K562 (cell line): Measurements from ENCODE around the gene DGCR6. TPM values are rescaled to one million over a fixed set of nuclear protein-coding genes. Genes with fewer than 3 reads are reported as not detected.

Source experiments
- ATAC-seq: fragments of 200-7000 bp; cut with Tn5 transposase; 3 replicates; pipeline ENCODE4 v1.9.1; 2020; ENCODE audit warnings: moderate library complexity
- BruUV-seq: library from RNA; stranded (reverse); fragments of 400-500 nt; replicated peaks from 2 replicates; lab custom pipeline; 2021; lab: Mats Ljungman, UMichigan
- CTCF ChIA-PET: fragments of 300-600 bp; formaldehyde crosslinking; extraction: SDS; loops from one replicate; lab custom pipeline; 2021; ENCODE audit warnings: low intra/inter-chr PET ratio; lab: Yijun Ruan, JAX
- POLR2A ChIA-PET: fragments of 300-600, 350-650 bp; sonication (Branson Sonifier 250); formaldehyde crosslinking; extraction: SDS; loops from one replicate; lab custom pipeline; 2021; ENCODE audit warnings: antibody characterized with exemption, inconsistent platforms; lab: Yijun Ruan, JAX
- DNase-seq, 4 experiments: peaks; one replicate each; pipeline versions ENCODE4 v3.0.0 to v3.0.0-alpha.2; 2011 to 2018; ENCODE audit warnings: low spot score in 3 of 4, mixed read lengths in 3 of 4; ENCODE audit errors: extremely low read depth in 1 of 4
- FAIRE-seq: peaks from 2 replicates; lab custom pipeline; 2011; peaks lifted over from hg19 to GRCh38; lab: Jason Lieb, UNC
- H2AFZ ChIP-seq: 2 replicates; pipeline ENCODE4 v1.6.0; 2011; ENCODE audit warnings: low read depth, low read length, control low read depth, inconsistent platforms
- H3K27ac ChIP-seq: fragments of 200-600 bp; 3 replicates; pipeline ENCODE4 v1.8.0; 2011; ENCODE audit warnings: low read depth, mild to moderate bottlenecking, control low read depth, inconsistent platforms, low read length, moderate library complexity, mixed read lengths; ENCODE audit errors: extremely low read depth
- H3K27me3 ChIP-seq, 2 experiments: fragments of 300-600 bp in 1 of 2; 2 replicates in 1 of 2; 3 replicates in 1 of 2; pipeline versions ENCODE4 v1.6.0 to v1.8.0; 2011; ENCODE audit warnings: inconsistent platforms in 2 of 2, low read length in 2 of 2, mild to moderate bottlenecking in 1 of 2, mixed read lengths in 1 of 2, moderate library complexity in 1 of 2; ENCODE audit not compliant: control insufficient read depth in 2 of 2, insufficient read depth in 2 of 2
- H3K36me3 ChIP-seq: fragments of 300-600 bp; 3 replicates; pipeline ENCODE4 v1.8.0; 2011; ENCODE audit warnings: mild to moderate bottlenecking, low read length, inconsistent platforms; ENCODE audit not compliant: control insufficient read depth, insufficient read depth
- H3K4me1 ChIP-seq, 2 experiments: fragments of 200-600 bp in 1 of 2; replicated peaks in 1 of 2; 2 replicates in 1 of 2; 3 replicates in 1 of 2; pipeline versions ENCODE4 v1.5.1 to v1.8.0; 2011; ENCODE audit warnings: inconsistent platforms in 2 of 2, low read length in 2 of 2, mild to moderate bottlenecking in 1 of 2, mixed read lengths in 1 of 2, moderate library complexity in 1 of 2; ENCODE audit not compliant: control insufficient read depth in 2 of 2, insufficient read depth in 2 of 2
- H3K4me2 ChIP-seq: 2 replicates; pipeline ENCODE4 v1.6.1; 2011; ENCODE audit warnings: low read length, control low read depth, inconsistent platforms, mixed read lengths; ENCODE audit not compliant: insufficient read depth
- H3K4me3 ChIP-seq: fragments of 200-600 bp; sonication (generic), shearing (Covaris generic); 2 replicates; pipeline ENCODE4 v1.5.1; 2016; ENCODE audit warnings: control low read depth, inconsistent platforms
- H3K79me2 ChIP-seq: fragments of 200-600 bp; 3 replicates; pipeline ENCODE4 v1.8.0; 2011; ENCODE audit warnings: low read length, inconsistent platforms; ENCODE audit not compliant: control insufficient read depth, insufficient read depth
- H3K9ac ChIP-seq, 2 experiments: 2 replicates each; pipeline versions ENCODE4 v1.6.0 to v1.6.1; 2011; ENCODE audit warnings: low read depth in 2 of 2, low read length in 2 of 2, control low read depth in 1 of 2, inconsistent platforms in 1 of 2, mild to moderate bottlenecking in 1 of 2, mixed read lengths in 1 of 2; ENCODE audit not compliant: insufficient read depth in 1 of 2
- H3K9me1 ChIP-seq: one replicate; pipeline ENCODE4 v1.6.0; 2011; ENCODE audit warnings: inconsistent platforms, mild to moderate bottlenecking, low read length, moderate library complexity; ENCODE audit not compliant: control insufficient read depth, insufficient read depth
- H3K9me3 ChIP-seq: replicated peaks from 2 replicates; pipeline ENCODE4 v1.5.1; 2011; ENCODE audit warnings: low read depth, low read length, inconsistent platforms; ENCODE audit not compliant: control insufficient read depth, insufficient read depth
- H4K20me1 ChIP-seq: replicated peaks from 2 replicates; pipeline ENCODE4 v1.6.1; 2011; ENCODE audit warnings: low read length, inconsistent platforms, mixed read lengths; ENCODE audit not compliant: control insufficient read depth, insufficient read depth
- CEBPG ChIP-seq, 3 experiments: fragments of 200-800 bp in 1 of 3; sonication (Bioruptor generic) in 1 of 3; sonication (generic) in 1 of 3; formaldehyde crosslinking in 1 of 3; IDR thresholded peaks in 2 of 3; conservative IDR thresholded peaks in 1 of 3; 2 replicates each; pipeline versions ENCODE4 v1.6.1 to v1.8.0; 2016 to 2022; ENCODE audit warnings: missing compliant biosample characterization in 2 of 3, missing genetic modification characterization in 2 of 3, mild to moderate bottlenecking in 1 of 3, missing genetic modification reagents in 1 of 3
- NCOA4 ChIP-seq: fragments of 450-650 bp; IDR thresholded peaks from 2 replicates; pipeline ENCODE4 v1.6.1; 2018; ENCODE audit warnings: mild to moderate bottlenecking; ENCODE audit not compliant: partially characterized antibody
- POLR2B ChIP-seq: fragments of 450-650 bp; IDR thresholded peaks from 2 replicates; pipeline ENCODE4 v1.6.1; 2018; ENCODE audit warnings: low read depth; ENCODE audit not compliant: partially characterized antibody
- RAD51 ChIP-seq: fragments of 450-650 bp; IDR thresholded peaks from 2 replicates; pipeline ENCODE4 v1.7.1; 2016; ENCODE audit warnings: low read depth, mild to moderate bottlenecking, borderline replicate concordance
- ZNF133 ChIP-seq: fragments of 250-450 bp; sonication (Bioruptor Pico); IDR thresholded peaks from 2 replicates; pipeline ENCODE4 v1.4.0; 2020; ENCODE audit warnings: mild to moderate bottlenecking
- ZNF589 ChIP-seq: fragments of 200-800 bp; sonication (Bioruptor generic); IDR thresholded peaks from 2 replicates; pipeline ENCODE4 v1.6.1; 2016; ENCODE audit warnings: low read depth, missing genetic modification characterization, missing compliant biosample characterization
- WGBS: fragments of 100-300 bp; shearing (Covaris generic); methylation state at CpG from one replicate; pipeline ENCODE4 v1.1.6; 2016; ENCODE audit warnings: low coverage, mixed read lengths; ENCODE audit not compliant: insufficient coverage; ENCODE audit errors: missing lambda C conversion rate; 5-methylcytosine and 5-hydroxymethylcytosine counted together
- in situ Hi-C: fragments of 300-500 bp; cut with MboI; formaldehyde crosslinking; loops from 4 replicates; pipeline ENCODE4 v1.15.0; 2018; ENCODE audit warnings: inconsistent platforms, mixed read lengths
- intact Hi-C: fragments of 100-400 bp; cut with micrococcal nuclease; formaldehyde crosslinking; loops from 2 replicates; pipeline ENCODE4 v1.14.2; 2022
- polyA plus RNA-seq, 8 experiments: library from polyadenylated mRNA; depleted of rRNA in 4 of 8; stranded (reverse) in 5 of 8; unstranded in 3 of 8; fragments of >200 nt; fragmentation: Nextera tagmentation in 2 of 8; fragmentation: Illumina TruSeq in 1 of 8; extraction: Ambion mirVana in 2 of 8; extraction: Trizol in 1 of 8; gene quantifications; 2 replicates each; pipeline versions ENCODE4 v1.2.1 to v1.2.3, GENCODE V29; 2011 to 2014; ENCODE audit warnings: inconsistent platforms in 1 of 8, missing spikeins in 1 of 8
- total RNA-seq, 7 experiments: library from RNA; depleted of rRNA in 6 of 7; stranded (reverse); fragments of >200 nt in 6 of 7; fragmentation: Illumina TruSeq in 2 of 7; extraction: Trizol in 2 of 7; gene quantifications; 2 replicates each; pipeline versions ENCODE4 v1.2.1 to v1.2.3, GENCODE V29; 2011 to 2021; ENCODE audit warnings: low replicate concordance in 1 of 7

DGCR6 gene
- total and polyA plus RNA-seq, 9 of the 15 experiments (the other 6 are each of a cell fraction or from before 2014, with no cell fraction given), result 0.32 to 2.4 (median 1.7) TPM; not detected in 1

GRCh38 chr22:18950141-18950540 lies 44.0 kb downstream of the DGCR6 start:
- Histone ChIP-seq H3K79me2 (no peaks in the 10 kb centered on the region), H3K4me1 (peaks cover 0 to 3% of the 10 kb centered on the region in 2 experiments; a peak in 1 of 5 replicates), H3K27ac (no peak overlapping the region), H2AFZ (no peak overlapping the region), H3K4me3 (no peak overlapping the region), H3K27me3 (peaks cover 23 to 31% of the 10 kb centered on the region in 2 experiments; a peak in 4 of 5 replicates), H4K20me1 (peaks cover 9% of the 10 kb centered on the region; the same call in 1 of the 2 replicates), H3K9ac (no peak overlapping the region), H3K9me1 (peaks cover 3% of the 10 kb centered on the region), H3K9me3 (no peaks in the 10 kb centered on the region), H3K4me2 (no peak overlapping the region), H3K36me3 (no peaks in the 10 kb centered on the region)
- no TSS peak for BruUV-seq
- no peak for DNase-seq
- TF ChIP-seq POLR2B, result no peak
- no peak for TF ChIP-seq CEBPG (CRISPR knock-in tag; IDR thresholded peaks at IDR 0.05)
- no peak for TF ChIP-seq CEBPG (tag; conservative IDR thresholded peaks at IDR 0.05 in 1 of 2, IDR thresholded peaks at IDR 0.05 in 1 of 2)
- TF ChIP-seq RAD51, result no peak
- TF ChIP-seq ZNF589 (CRISPR knock-in tag), result no peak
- TF ChIP-seq NCOA4, result no peak
- no peak for TF ChIP-seq ZNF133
- ChIA-PET POLR2A (interaction anchor here (0.6 to 1.0 kb wide), 2 partner anchors 41 to 42 kb away, joined by 3 read pairs; no protein-coding TSS in a partner anchor), CTCF (no interaction called here)
- no peak for FAIRE-seq
- intact Hi-C loops (no loop called here), in situ Hi-C loops (loop anchor here (5.0 kb wide), 1 partner anchor 1337 kb away; no protein-coding TSS in a partner anchor)
- WGBS, result 0% methylated on average over 5 of the region's 5 CpGs
- ATAC-seq, result no peak
